Activated CD4-positive, alpha-beta memory T cell treated with anti-CD3 and anti-CD28 coated beads for 36 hours (primary cell): Measurements from ENCODE around the gene COL6A3. TPM values are rescaled to one million over a fixed set of nuclear protein-coding genes. Genes with fewer than 3 reads are reported as not detected.
A peak's percentile ranks its signal among the peaks of the same experiment; 100 is the strongest.

Experiments
- CTCF ChIA-PET: fragments of 350-600 bp; sonication (Branson Sonifier 250); formaldehyde crosslinking; loops from one replicate; lab custom pipeline; 2021; ENCODE audit warnings: antibody characterized with exemption, inconsistent platforms; lab: Charles Lee
- POLR2A ChIA-PET: fragments of 350-600 bp; sonication (Branson Sonifier 250); formaldehyde crosslinking; loops from one replicate; lab custom pipeline; 2021; ENCODE audit warnings: antibody characterized with exemption; lab: Charles Lee
- DNase-seq: peaks from one replicate; pipeline ENCODE4 v3.0.0-alpha.2; 2020
- H3K27ac Mint-ChIP-seq: one replicate; pipeline ENCODE4 v1.8.0; 2021; ENCODE audit warnings: mixed read lengths
- H3K27me3 Mint-ChIP-seq: one replicate; pipeline ENCODE4 v1.8.0; 2021; ENCODE audit warnings: mixed read lengths
- H3K36me3 Mint-ChIP-seq: one replicate; pipeline ENCODE4 v1.8.0; 2021; ENCODE audit warnings: mixed read lengths
- H3K4me1 Mint-ChIP-seq: one replicate; pipeline ENCODE4 v1.8.0; 2021; ENCODE audit warnings: low read depth, mixed read lengths
- H3K4me3 Mint-ChIP-seq: one replicate; pipeline ENCODE4 v1.8.0; 2021; ENCODE audit warnings: mild to moderate bottlenecking, mixed read lengths
- H3K9me3 Mint-ChIP-seq: one replicate; pipeline ENCODE4 v1.8.0; 2021; ENCODE audit warnings: mixed read lengths
- intact Hi-C: fragments of 100-400 bp; cut with micrococcal nuclease; formaldehyde crosslinking; loops from one replicate; pipeline ENCODE4 v1.15.1; 2023
- total RNA-seq, 2 experiments: library from RNA; stranded (reverse); gene quantifications; one replicate each; pipeline ENCODE4 v1.2.3, GENCODE V29; 2021

The COL6A3 gene
- total RNA-seq, 2 experiments from 2014 or later, result 27.7 to 29.7 TPM

DNA sequence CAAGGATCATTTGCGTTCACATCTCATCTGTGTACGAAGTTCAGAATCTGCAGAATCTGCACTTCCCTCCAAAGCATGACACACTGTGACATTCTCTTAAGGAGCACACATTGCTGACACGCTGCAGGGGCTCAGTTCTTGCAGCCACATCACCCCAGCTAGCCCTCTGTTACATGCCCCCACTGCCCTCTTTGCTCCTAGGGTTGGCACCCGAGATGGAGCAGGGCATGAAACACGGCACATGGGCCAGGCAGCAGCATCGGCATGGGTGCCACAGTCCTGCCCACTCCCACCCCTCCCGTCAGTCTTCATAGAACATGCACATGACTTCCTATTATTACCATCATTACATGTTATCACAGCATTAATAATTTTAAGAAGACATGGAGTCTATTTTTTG, 76.4 kb downstream of the COL6A3 start:
- CTCF ChIA-PET, result no interaction called here
- H3K36me3 Mint-ChIP-seq, result peaks cover 12% of the 10 kb centered on the region
- POLR2A ChIA-PET, result no interaction called here
- intact Hi-C loops, result no loop called here
- no peak overlapping the region for H3K4me3 Mint-ChIP-seq
- no peak for DNase-seq
- H3K27ac Mint-ChIP-seq, result no peak overlapping the region
- H3K9me3 Mint-ChIP-seq, result no peaks in the 10 kb centered on the region
- no peaks in the 10 kb centered on the region for H3K27me3 Mint-ChIP-seq
- no peaks in the 10 kb centered on the region for H3K4me1 Mint-ChIP-seq

DNA sequence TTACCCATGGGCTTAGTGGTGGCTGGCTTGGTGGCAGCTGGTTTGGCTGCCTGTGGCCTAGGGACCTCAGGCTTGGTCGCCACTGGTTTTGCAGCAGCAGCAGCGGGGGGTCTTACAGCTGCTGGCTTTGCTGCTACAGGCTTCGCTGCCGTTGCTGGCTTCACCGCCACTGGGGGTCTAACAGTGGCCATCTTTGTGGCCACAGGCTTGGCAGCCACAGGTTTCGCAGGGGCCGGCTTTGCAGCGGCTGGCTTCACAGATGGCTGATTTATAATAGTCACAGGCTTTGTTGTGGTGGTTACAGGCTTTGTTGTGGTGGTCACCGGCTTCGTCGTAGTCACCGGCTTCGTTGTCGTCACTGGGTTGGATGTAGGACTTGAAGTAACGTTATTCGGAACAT, 77.8 kb downstream of the COL6A3 start:
- peaks cover 12% of the 10 kb centered on the region for H3K36me3 Mint-ChIP-seq
- POLR2A ChIA-PET, result no interaction called here
- intact Hi-C loops, result no loop called here
- H3K9me3 Mint-ChIP-seq, result no peaks in the 10 kb centered on the region
- no peak overlapping the region for H3K27ac Mint-ChIP-seq
- no peak for DNase-seq
- CTCF ChIA-PET, result interaction anchor here (1.5 kb wide), 1 partner anchor 139 kb away, joined by 5 read pairs; no protein-coding TSS in a partner anchor
- no peaks in the 10 kb centered on the region for H3K27me3 Mint-ChIP-seq
- H3K4me1 Mint-ChIP-seq, result no peaks in the 10 kb centered on the region
- no peak overlapping the region for H3K4me3 Mint-ChIP-seq

DNA sequence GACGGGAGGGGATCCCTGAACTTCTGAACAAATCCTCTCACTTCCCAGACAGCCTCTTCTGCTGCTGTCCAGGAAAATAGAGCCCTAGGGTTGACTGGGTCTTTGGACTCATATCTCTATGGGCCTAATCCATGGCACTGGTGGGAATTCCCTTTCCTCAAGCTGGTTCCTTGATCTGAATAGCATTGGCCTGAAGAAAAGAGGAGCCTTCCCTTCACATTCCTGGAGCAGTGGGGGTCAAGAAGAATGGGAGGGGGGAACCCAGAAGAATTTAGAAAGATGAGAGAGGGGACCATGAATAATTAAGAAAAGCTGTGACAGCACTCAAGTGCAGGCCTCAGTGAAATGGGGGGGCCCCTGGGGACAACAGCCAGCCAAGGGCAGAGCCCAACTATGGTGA, 80.2 kb downstream of the COL6A3 start:
- POLR2A ChIA-PET, result no interaction called here

DNA sequence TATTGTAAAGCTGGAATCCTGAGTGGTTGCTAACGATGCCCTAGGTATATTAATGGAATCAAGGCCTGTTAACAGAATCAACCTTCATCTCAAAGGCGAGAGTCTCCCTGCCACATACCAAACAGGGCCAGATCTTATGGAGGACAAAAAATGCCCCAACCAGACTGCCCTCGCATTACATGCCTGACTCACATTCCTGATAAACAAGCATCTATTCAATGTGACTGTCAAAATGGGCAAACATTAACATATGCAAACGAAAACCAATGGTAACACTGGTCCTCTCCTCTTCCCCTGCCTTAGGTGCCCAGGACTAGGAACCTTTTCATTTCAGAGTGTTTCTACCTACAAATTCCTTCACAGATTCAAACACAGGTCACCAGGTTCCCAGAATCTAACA, 83.4 kb downstream of the COL6A3 start:
- Mint-ChIP-seq H3K27ac (no peak overlapping the region), H3K4me3 (no peak overlapping the region), H3K4me1 (no peaks in the 10 kb centered on the region), H3K9me3 (no peaks in the 10 kb centered on the region), H3K27me3 (no peaks in the 10 kb centered on the region), H3K36me3 (peaks cover 4% of the 10 kb centered on the region)
- no peak for DNase-seq
- intact Hi-C loops, result no loop called here
- POLR2A ChIA-PET, result no interaction called here
- CTCF ChIA-PET, result no interaction called here

More for the DNA sequence above, 80.2 kb downstream of the COL6A3 start:
- DNase-seq, result no peak
- no peak overlapping the region for H3K4me3 Mint-ChIP-seq
- H3K4me1 Mint-ChIP-seq, result no peaks in the 10 kb centered on the region
- no peaks in the 10 kb centered on the region for H3K27me3 Mint-ChIP-seq
- intact Hi-C loops, result no loop called here
- no peak overlapping the region for H3K27ac Mint-ChIP-seq
- H3K36me3 Mint-ChIP-seq, result peaks cover 10% of the 10 kb centered on the region
- H3K9me3 Mint-ChIP-seq, result no peaks in the 10 kb centered on the region
- CTCF ChIA-PET, result no interaction called here

DNA sequence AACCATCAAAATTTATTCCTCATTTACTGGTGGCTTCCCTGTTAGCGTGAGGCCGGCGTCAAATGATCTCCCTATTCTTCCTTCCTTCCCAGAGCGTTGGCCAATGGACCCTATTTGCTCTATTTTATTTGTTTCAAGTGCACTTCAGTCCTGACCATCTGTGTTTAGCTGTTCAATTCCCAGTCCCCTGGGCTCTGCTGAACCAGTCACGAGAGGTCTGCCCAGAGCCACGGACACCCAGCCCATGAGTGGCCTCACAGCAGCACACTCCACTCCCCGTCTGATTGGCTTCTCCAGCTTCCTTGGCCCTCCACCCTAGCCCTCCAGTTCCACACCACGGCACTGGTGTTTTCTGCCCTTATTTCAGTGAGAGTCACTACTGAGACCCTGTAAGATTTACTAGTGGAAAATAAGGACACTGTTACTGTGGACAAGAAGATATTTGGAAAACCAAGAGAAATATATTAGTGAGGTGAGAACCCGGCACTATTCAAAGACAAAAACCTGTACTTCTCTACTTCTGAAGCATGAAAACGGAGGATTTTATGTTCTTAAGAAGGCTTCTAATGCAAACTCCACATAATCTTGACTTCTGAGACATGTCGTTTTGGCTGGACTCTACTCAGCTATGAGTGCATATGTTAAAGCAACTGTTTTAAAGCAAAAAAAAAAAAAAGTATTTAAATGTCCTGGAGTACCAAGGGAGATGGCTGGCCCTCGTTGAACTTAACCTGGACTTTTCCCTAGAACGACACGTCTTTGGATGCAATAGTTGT, 86.6 kb downstream of the COL6A3 start:
- DNase-seq, result no peak
- Mint-ChIP-seq H3K36me3 (no peaks in the 10 kb centered on the region), H3K4me1 (no peaks in the 10 kb centered on the region), H3K9me3 (no peaks in the 10 kb centered on the region), H3K27ac (no peak overlapping the region), H3K4me3 (no peak overlapping the region), H3K27me3 (no peaks in the 10 kb centered on the region)
- intact Hi-C loops, result no loop called here
- CTCF ChIA-PET, result interaction anchor here (0.6 kb wide), 1 partner anchor 60 kb away, joined by 3 read pairs; no protein-coding TSS in a partner anchor
- POLR2A ChIA-PET, result no interaction called here

DNA sequence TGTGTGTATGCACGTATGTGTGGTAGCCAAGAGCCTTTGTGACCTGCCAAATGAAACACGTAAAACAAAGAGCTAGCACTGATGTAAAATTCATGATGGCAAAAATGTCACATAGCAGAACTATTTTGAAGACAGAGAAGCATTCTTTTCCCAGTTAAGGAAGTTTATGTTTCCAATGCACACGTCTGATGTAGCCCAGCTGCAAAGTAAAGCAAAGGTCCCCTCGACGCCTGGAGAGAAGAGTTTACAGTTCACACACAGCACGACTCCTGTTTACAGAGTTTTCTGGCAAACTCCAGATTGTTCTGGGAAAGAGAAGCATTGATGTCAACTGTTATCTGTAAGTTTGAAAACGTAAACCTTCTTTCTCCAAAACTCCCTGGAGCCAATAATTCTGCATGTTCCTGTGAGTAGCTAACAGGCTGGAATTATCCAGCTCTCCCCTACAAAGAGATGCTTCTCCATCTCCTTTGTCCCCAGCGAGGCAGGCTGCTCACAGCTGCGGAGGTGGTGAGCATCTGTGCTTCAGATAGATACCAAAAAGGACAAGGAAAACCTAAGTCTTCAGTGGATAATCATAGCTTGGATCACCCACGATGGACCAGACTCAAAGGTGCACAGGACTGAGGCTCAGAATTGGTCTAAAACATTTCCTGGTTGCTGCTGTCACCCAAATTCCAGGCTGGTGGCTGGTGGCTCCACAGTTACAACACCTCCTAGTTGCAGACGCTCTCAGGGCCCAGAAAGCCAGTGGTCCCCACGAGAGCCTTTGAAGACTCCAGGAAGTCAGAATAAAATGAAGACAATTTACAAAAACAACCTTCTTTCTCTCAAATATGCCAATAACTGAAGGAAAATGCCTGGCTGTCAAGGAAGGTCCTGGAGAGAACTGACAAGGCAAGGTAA, 87.4 kb downstream of the COL6A3 start:
- Mint-ChIP-seq H3K4me3 (no peak overlapping the region), H3K27ac (no peak overlapping the region), H3K36me3 (no peaks in the 10 kb centered on the region), H3K9me3 (no peaks in the 10 kb centered on the region), H3K27me3 (no peaks in the 10 kb centered on the region), H3K4me1 (no peaks in the 10 kb centered on the region)
- POLR2A ChIA-PET, result no interaction called here
- DNase-seq, result no peak
- CTCF ChIA-PET, result no interaction called here
- intact Hi-C loops, result no loop called here

DNA sequence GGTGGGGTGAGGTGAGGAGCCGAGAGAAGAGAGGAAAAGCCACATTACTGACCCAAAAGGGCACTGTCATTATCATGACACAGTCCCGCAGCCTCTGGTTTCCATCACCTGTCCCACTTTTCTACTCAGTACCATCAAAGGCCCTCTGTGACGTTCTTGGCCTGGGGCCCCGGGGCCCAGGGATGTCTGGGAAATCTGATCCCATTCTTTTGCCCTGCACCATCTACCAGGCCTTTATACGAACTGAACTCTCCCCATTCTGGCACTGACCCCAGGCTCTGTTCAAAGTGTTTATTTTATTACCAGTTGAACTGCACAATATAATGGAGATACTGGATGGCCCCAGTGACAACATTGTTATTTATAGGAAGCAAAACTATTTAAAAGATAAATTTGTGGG, 89.1 kb downstream of the COL6A3 start:
- Mint-ChIP-seq H3K36me3 (no peaks in the 10 kb centered on the region), H3K27me3 (no peaks in the 10 kb centered on the region), H3K4me3 (no peak overlapping the region), H3K4me1 (no peaks in the 10 kb centered on the region), H3K9me3 (no peaks in the 10 kb centered on the region), H3K27ac (no peak overlapping the region)
- intact Hi-C loops, result no loop called here
- no peak for DNase-seq
- ChIA-PET POLR2A (no interaction called here), CTCF (no interaction called here)

DNA sequence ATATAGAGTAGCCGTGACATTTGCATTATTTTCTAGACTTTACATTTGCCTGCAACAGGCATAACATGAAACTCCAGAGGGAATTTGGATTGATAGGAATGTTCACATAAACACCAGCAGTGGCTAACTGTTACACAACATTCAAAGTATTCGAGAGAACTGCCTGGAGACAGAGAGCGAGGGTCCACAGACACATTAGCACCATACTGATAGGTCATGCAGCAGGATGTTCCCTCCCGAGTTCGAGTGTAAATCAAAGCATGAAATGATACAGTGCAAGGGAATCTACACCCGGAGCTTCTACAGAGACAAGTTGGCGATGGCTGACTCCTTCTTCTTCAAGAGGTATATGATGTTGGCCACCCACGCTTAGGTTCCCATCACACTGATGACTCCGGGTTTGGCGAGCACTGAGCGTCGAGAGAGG, 89.5 kb downstream of the COL6A3 start:
- ChIA-PET POLR2A (no interaction called here), CTCF (no interaction called here)
- DNase-seq, result no peak
- Mint-ChIP-seq H3K4me1 (no peaks in the 10 kb centered on the region), H3K36me3 (no peaks in the 10 kb centered on the region), H3K27me3 (no peaks in the 10 kb centered on the region), H3K9me3 (no peaks in the 10 kb centered on the region), H3K4me3 (no peak overlapping the region), H3K27ac (no peak overlapping the region)
- intact Hi-C loops, result no loop called here

DNA sequence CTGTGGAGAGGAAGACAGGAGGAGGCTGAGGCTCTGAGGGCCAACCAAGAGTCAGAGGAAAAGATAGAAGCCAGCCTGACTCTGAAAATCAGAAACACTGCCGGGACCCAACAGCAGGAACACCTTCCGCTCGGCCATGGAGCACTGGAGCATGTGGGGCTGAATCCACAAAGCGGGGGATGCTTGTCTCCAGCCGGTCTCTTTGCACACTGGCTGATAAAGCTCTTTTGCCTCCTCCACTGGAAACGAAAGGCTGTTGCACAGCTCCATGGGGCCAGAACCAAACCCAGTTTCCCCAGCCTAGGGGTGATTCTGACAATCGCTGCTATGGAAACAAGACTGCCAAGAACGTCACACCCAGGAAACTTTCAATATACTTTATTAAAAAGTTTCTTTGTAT, 90.3 kb downstream of the COL6A3 start:
- no peak for DNase-seq
- Mint-ChIP-seq H3K27ac (no peak overlapping the region), H3K36me3 (no peaks in the 10 kb centered on the region), H3K4me1 (no peaks in the 10 kb centered on the region), H3K27me3 (peaks cover 2% of the 10 kb centered on the region), H3K4me3 (no peak overlapping the region), H3K9me3 (no peaks in the 10 kb centered on the region)
- CTCF ChIA-PET, result no interaction called here
- intact Hi-C loops, result no loop called here
- POLR2A ChIA-PET, result no interaction called here

DNA sequence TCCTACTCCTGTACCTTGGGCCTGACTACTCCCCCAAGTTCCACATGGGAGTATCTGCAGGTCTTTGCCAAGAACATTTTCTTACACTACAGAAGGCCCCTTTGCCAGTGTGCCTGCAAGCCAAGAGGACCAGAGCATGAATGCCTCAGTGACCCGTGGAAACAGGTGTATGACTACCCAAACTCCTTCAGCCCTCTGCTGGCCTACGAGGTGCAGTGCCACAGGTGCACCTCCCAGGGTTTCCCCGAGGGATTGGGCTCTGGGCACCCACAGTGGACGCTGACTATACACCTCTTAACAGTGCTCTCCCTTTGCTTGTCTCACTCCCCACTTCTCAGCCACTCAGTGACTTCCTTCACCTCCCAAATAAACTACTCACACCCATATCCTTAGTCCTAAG, 91.4 kb downstream of the COL6A3 start:
- Mint-ChIP-seq H3K4me1 (no peaks in the 10 kb centered on the region), H3K4me3 (no peak overlapping the region), H3K27me3 (peaks cover 3% of the 10 kb centered on the region), H3K9me3 (no peaks in the 10 kb centered on the region), H3K36me3 (no peaks in the 10 kb centered on the region), H3K27ac (no peak overlapping the region)
- peak; percentile 27 for DNase-seq
- ChIA-PET CTCF (no interaction called here), POLR2A (no interaction called here)
- intact Hi-C loops, result loop anchor here (1.0 kb wide), 1 partner anchor 200 kb away; no protein-coding TSS in a partner anchor

DNA sequence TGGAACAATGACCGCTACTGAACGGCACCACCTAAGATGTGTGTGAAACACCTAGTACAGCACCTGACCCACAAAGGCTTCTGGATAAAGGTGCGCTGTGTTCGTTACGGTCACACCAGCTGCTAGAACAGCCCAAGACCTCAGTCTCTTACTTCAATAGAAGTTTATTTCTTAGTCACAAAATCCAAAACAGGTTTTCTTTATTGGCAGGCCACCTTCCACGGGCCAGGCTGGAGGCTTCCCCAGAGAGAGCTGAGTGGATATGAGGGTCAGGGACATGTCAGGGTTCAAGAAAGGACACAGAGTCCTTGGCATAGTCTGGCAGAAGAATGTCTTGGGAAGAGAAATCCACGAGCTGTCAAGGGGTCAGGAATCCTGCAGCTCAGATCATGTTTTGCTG, 92.2 kb downstream of the COL6A3 start:
- POLR2A ChIA-PET, result no interaction called here
- H3K27ac Mint-ChIP-seq, result no peak overlapping the region
- no peaks in the 10 kb centered on the region for H3K9me3 Mint-ChIP-seq
- intact Hi-C loops, result loop anchor here (1.0 kb wide), 1 partner anchor 199 kb away; no protein-coding TSS in a partner anchor
- H3K36me3 Mint-ChIP-seq, result no peaks in the 10 kb centered on the region
- no peak for DNase-seq
- no peak overlapping the region for H3K4me3 Mint-ChIP-seq
- peaks cover 5% of the 10 kb centered on the region for H3K27me3 Mint-ChIP-seq
- CTCF ChIA-PET, result no interaction called here
- no peaks in the 10 kb centered on the region for H3K4me1 Mint-ChIP-seq

DNA sequence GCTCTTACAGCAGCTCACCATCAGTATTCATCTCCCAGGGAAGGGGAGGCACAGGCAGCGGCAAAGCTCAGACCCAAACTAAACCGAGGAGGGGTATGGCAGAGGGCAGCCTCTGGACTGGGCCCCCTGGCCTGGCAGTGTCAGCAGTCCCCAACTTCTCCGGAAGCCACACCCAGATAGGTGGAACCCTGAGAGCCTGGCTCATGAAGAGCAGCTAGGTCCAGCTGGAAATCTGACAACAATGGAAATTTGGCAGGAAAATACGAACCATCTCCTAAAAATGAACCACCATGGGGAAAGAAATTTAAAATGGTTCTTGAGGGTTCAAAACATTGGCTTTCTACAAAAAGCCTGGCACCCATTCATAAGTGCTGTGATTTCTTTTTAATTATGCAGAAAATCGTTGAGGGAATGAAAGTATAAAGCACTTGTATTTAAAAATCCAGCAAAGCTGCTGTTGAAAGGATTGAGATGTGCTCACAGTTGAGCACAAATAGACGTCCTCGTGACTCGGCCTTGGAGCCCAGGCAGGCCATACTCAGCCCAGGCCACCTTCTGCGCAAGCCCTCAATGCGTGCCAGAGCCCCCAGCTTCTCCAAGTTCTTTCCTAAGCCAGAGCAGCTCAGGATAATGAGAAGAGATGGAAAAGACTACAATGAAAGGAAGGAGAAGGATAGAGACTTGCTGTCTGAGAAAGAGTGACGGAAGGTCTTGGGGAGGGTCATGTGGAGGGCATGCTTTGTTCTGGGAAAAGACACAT, 93.0 kb downstream of the COL6A3 start:
- no peaks in the 10 kb centered on the region for H3K36me3 Mint-ChIP-seq
- CTCF ChIA-PET, result interaction anchor here (1.2 to 1.3 kb wide), 2 partner anchors 167 to 251 kb away, joined by 3 to 4 read pairs; no protein-coding TSS in a partner anchor
- no peak overlapping the region for H3K27ac Mint-ChIP-seq
- H3K4me1 Mint-ChIP-seq, result no peaks in the 10 kb centered on the region
- H3K9me3 Mint-ChIP-seq, result no peaks in the 10 kb centered on the region
- H3K4me3 Mint-ChIP-seq, result no peak overlapping the region
- H3K27me3 Mint-ChIP-seq, result peaks cover 5% of the 10 kb centered on the region
- intact Hi-C loops, result no loop called here
- POLR2A ChIA-PET, result no interaction called here
- no peak for DNase-seq
